ENCODE measurements around the gene SHISA9.

Gene SHISA9

GRCh38 chr16:13289515-13289914 lies 388.1 kb downstream of the SHISA9 start:
- no peak for TF ChIP-seq POLR2A (IDR thresholded peaks at IDR 0.05; ENCODE audit: low read length)
- TF ChIP-seq GATA1 (IDR thresholded peaks at IDR 0.05; ENCODE audit: low read depth, low read length): no peak
- no peak for DNase-seq

Data from erythroblast (primary cell).